Measurements from ENCODE around the gene NOVA1.
A peak's percentile ranks its signal among the peaks of the same experiment; 100 is the strongest.

The NOVA1 gene

DNA sequence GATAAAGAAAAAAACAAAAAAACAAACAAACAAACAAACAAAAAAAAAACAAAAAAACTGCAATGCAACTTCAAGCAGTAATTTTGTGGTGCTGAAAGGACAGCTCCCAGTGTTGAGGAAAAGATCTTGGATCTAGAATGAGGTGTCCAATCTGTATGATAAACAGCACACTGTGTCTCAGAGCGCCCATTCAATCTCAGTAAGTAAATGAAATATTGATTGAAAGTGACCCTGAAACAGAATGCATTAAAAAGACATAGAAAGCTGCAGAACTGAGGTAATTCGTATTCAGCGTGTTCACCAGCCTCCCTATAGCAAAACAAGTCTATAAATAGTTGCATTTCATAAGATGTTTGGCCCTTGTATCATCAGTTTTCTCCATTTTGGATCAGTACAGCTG is 153.0 kb downstream of the NOVA1 start:
- DNase-seq (ENCODE audit: low spot score): no peak

DNA sequence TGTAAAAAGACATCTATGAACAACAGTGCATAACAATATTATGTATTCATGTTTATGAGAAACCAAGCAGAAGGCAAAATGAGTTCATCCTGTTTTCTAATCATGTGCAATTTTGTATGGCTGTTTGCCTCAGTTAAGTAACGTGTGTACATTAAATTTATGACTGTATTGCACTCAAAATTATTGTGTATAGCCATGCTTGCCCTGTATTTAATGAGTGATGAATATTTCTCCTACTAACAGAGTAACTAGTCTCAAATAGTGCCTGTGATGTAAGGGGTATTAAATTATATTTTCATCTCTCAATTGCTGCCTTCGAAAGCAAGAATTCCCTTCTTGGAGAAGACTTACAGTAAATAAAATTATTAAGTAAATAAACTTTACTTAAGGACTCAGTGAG is 154.2 kb downstream of the NOVA1 start:
- no peak for DNase-seq (ENCODE audit: low spot score)

DNA sequence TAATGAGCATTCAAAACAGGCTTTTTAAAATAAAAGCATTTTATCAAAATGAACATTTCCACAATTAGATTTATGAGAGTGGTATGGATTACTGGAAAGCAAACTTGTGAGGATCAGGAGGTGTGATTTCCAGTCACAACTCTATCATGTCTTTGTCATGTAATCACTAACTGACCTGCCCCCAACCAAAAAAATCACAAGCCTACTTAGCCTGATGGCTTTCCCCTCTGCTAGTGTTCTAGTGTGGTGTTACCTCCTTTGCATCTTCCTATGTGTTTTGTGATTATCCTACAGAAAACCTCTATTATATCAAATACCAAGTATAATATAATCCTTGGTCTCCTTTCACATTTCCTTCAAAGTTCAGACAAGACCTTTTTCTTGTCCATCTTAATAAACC is 168.6 kb downstream of the NOVA1 start:
- DNase-seq (ENCODE audit: low spot score): no peak

DNA sequence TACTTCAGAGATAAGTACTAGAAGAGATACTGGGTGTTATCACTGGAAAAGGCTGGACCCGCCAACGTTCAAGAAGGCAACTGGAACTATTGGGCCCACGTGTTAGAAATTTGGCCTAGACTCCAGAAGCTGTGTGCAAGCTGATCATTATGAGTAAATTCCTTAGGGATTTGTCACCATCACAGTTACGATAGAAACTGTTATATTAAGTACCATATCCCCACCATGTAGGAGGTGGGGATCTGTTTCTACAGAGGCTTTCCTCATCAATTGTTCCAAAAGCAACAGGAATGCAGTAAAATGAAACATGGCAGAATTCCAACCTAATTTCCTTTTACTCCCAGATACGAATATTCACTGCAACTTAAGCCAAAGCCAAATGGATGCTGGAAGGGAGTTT is 170.7 kb downstream of the NOVA1 start:
- DNase-seq (ENCODE audit: low spot score): no peak

DNA sequence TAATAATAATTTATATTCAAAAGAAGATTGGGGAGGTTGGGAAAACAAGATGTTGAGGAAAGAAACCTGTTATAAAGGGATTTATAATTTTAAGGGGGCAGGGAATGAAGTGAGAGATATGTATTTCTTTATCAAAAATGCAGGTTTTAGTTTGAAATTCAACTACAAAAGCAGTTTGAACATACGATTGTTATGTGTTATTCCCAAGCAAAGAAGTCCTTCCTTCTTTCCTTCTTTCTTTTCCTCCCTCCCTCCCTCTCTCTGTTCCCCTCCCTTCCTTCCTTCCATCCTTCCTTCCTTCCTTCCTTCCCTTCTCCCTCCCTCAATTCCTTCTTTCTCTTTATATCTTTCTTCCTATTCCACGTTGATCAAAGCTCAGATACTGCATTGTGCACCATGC is 173.3 kb downstream of the NOVA1 start:
- no peak for DNase-seq (ENCODE audit: low spot score)

DNA sequence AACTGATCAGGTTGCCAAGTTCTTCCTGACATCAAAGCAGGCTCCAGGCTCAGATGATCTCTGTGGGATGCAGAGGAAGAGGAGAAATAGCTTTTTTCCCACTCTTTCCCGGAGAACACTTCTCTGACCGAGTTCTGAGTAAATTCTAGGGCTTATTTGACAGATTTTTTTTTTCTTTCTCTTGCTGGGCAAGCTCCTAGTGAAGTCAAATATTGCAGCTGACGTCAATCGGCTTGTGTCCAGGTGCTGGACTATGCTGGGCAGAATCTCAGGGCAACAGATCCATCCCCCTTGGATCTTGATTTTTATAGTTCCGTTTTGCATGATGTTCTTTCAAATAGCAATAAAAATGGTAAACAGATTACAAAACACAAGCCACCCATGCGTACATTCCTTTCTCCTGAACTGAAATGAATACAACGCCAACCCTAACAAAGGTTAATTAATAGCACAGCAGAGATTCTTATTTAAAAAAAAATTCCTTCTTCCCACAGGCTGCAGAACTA is 182.2 kb downstream of the NOVA1 start:
- DNase-seq (ENCODE audit: low spot score): peak; percentile 49

DNA sequence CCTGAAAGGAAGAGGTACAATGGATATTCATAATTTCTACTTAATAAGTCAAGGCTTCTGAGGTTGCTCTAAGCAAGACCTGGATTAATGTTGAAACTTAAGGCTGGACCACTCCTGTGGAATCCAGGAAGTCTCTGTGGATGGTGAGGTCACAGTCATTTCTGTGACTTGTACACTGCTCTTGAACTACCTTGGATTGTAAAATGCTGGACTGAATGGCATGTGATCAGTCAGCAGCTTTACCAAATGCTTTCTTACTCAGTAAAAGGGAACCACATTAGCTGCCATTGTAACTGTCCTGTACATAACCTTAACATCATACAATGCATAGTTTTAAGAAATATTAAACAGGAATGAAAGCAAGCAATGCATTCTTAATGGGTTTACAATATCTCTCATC is 182.9 kb downstream of the NOVA1 start:
- DNase-seq (ENCODE audit: low spot score): no peak

DNA sequence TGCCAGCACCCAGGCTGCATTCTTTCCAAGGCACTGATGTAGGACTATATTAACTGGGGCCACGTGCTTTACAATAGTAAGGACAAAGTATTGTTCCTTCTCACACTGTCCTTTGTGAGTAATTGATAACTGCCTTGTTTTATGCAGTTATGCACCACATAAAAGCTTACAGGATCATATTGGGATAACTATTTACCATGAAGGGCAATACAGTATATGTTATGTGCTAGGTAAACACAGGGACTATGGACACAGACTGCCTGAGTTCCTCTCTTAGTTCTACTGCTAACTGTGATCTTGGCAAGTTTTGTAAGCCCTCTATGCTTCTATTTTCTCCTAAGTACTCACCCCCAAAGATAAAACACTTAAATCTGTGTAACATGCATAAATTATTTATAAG is 183.7 kb downstream of the NOVA1 start:
- no peak for DNase-seq (ENCODE audit: low spot score)

DNA sequence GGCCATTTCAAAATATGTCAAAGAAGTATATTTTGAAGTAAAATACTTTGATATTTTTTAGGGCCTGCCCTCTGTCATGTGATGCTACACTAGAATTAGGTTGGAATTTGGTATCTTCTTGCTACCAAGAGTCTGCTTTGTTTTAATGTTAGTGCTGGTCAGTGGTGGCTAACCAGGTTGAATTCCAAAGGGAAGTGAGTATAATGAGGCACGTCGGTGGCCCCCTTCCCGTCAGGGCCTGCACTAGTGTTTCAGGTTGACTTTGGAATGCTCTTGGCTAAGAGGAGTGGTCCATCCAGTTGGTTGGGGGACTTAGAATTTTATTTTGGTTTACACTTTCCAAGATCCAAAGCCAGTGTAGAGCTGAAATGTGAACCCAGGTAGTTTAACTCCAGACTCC is 185.4 kb downstream of the NOVA1 start:
- DNase-seq (ENCODE audit: low spot score): no peak

DNA sequence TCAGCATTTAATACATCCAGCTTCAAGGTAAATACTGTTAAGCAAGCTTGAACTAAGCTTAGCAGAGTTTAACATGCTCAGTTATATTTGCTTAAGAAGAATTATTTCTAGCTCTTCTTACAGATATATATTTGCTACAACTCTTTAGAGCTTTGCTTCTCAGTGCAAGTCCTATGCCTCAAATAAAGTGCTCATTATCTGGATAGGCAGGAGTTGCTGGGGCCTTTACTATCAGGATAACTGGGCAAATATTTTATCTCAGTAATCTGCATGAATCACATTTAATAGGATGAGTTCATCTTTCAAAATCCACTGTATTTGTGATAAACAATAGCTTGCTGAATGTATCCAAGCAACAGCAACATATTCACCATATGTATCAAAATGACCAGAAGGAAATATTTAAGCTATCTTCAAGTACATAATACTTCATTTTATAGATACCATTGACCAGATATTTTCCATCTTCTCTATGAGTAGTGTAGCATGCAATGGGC is 187.6 kb downstream of the NOVA1 start:
- DNase-seq (ENCODE audit: low spot score): no peak

DNA sequence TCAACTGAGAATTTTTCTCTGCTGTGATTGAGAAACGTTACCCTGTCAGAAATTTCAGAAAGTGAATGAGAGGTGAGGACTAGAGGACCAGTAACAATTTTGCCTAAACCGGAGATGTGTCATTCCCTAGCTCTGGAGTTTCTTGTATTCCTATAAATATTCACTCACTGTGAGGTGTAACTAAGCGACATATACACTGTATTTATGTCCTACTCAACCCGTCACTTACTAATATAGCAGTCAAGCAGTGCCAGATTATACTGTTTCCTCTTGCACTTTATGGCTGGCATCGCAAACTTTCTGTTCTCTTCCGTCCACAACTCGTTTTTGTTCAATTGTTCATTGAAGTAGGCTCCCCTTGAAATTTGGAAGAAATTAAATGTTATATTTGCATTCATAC is 192.9 kb downstream of the NOVA1 start:
- DNase-seq (ENCODE audit: low spot score): no peak

DNA sequence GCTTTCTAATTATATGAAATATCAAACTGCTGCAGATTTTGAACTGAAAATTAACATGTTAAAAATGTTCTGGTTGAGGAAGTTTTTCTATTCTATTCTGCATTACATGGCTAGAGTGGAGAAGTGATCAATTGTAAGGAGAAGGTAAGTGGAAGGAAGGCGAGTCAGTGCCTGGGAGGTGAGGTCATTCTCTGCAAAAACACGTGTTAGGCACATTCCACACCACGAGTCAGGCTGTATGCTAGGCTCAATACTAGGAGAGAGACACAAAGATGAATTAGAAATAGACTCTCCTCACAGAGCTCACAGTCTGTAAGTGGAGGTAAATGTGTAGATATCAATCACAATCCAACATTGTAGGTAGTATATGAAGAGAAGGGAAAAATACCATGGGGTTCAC is 194.1 kb downstream of the NOVA1 start:
- DNase-seq (ENCODE audit: low spot score): no peak

DNA sequence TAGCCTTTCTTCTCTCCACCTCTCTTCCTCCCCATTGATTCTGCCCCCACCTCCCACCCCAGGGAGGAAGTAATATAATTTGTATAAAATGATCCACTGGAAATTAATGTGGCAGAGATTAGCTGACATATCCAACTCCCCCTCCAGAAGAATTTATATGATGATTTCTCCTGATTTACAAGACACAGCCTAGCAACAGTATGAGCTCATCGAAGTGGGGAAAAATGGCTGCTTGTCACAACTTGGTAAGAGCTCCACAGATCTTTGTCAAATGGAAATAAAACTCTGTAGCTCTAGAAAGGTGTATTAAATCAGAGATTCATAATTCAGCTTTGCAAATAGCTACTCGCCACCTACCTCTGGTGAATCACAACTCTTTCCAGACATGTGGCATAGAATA is 195.7 kb downstream of the NOVA1 start:
- DNase-seq (ENCODE audit: low spot score): no peak

DNA sequence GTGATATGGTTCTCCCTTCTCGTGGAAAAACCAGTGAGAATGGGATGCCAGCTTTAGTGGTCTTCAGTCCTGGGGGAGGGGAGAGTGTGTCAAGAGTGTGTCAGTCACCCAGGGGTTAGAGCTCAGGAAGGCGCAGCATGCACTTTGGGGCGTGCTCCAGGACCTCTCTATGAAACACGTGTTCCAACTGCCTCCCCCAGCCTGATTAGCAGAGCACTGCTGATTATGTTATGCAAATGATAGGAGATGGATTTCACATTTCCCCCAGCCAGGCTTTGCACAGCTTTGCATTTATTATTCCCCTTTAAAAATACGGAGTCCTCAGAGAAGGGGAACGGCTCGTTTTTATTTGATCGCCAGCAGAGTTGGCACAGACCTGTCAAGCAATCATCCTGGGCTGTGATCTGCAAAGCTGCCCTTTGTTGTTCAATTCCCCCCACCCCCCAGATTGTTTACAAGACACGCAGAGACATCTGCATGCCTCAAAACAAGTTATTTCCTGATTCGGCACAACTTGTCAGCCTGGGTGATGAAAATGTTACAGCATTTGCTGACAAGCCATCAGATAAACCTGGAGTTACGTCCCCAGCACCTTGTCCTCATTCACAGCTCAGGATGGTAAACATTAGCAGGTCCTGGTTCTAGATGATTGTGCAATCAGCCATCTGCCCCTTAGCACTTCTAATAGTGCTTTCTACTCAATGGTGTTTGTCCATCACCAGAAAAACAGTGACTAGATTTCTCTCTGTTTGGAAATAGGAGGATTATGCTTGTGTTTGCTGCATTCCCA is 196.5 kb downstream of the NOVA1 start:
- DNase-seq (ENCODE audit: low spot score): no peak

DNA sequence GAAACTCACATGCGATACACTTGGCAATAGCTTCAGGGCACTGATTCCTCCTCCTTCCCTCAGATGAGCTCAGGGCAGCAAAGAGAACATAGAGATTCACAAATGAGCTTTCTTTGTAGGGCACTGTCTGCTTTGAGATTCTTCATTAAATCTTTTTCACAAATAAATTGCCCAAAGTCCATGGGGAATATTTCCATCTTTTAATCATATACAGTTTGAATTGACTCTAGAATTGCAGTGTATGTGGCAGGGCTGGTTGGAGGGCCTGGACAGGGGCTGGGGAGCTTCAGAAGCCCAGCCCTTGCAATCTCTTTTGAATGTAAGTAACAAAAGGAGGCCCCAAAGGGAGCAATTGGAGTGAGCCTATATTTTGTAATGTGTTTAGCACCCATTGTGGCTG is 197.5 kb downstream of the NOVA1 start:
- no peak for DNase-seq (ENCODE audit: low spot score)

DNA sequence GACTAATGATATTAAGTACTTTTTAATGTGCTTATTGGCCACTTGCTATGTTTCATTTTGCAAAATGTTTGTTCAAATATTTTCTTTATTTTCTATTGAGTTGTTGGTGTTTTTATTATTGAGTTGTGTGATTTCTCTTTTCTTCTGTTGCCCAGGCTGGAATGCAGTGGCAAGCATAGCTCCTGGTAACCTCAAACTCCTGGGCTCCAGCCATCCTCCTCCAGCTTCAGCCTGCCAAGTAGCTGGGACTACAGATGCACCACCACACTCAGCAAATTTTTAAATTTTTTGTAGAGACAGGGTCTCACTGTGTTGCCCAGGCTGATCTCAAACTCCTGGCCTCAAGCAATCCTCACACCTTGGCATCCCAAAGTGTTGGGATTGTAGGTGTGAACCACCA is 199.2 kb downstream of the NOVA1 start:
- no peak for DNase-seq (ENCODE audit: low spot score)

Data from pons (tissue), 1 donor.